ENCODE data around the gene TTC24.

The TTC24 gene

GRCh38 chr1:156591181-156591431 is 11.6 kb downstream of the TTC24 start:
- Histone ChIP-seq H3K9ac (ENCODE audit: low read length) (peak overlapping the region; percentile 90), H3F3A (ENCODE audit: insufficient read depth) (peaks cover 26% of the 10 kb centered on the region), H3K36me3 (ENCODE audit: low read length) (no peaks in the 10 kb centered on the region), H3K9me3 (ENCODE audit: insufficient read depth, low read length) (no peaks in the 10 kb centered on the region), H2AFZ (ENCODE audit: low read depth, low read length, severe bottlenecking) (peak overlapping the region; percentile 12), H3K9me2 (replicated peaks; ENCODE audit: insufficient read depth, low read length) (no peaks in the 10 kb centered on the region), H3K4me2 (ENCODE audit: low read depth, low read length, poor library complexity, severe bottlenecking) (peak overlapping the region; percentile 76), H3K4me3 (ENCODE audit: insufficient read depth, low read length, poor library complexity, severe bottlenecking) (peak overlapping the region; percentile 80), H3K27me3 (ENCODE audit: low read length) (no peaks in the 10 kb centered on the region), H4K20me1 (ENCODE audit: low read depth, low read length) (no peaks in the 10 kb centered on the region), H3K27ac (ENCODE audit: low read depth, low read length) (peak overlapping the region; percentile 55; the same call in 1 of the 2 replicates), H3K79me2 (ENCODE audit: insufficient read depth, low read length) (peaks cover 5% of the 10 kb centered on the region; the same call in 1 of the 2 replicates)
- no peak for TF ChIP-seq EZH2phosphoT487 (conservative IDR thresholded peaks at IDR 0.05; ENCODE audit: low read length)

GRCh38 chr1:156591432-156592157 is 12.1 kb downstream of the TTC24 start, which contains the start of gene NAXE:
Gene NAXE, plus strand, starts transcription at chr1:156591776. Its CDS starts 29 bp downstream, at chr1:156591805.
- peak within 1 kb of the TSS; percentile 68 for H2AFZ ChIP-seq (ENCODE audit: low read depth, low read length, severe bottlenecking)
- no peaks in the 10 kb centered on the region for H3K36me3 ChIP-seq (ENCODE audit: low read length)
- H3K4me3 ChIP-seq (ENCODE audit: insufficient read depth, low read length, poor library complexity, severe bottlenecking), result peak within 1 kb of the TSS; percentile 80
- peak within 1 kb of the TSS; percentile 55 for H3K27ac ChIP-seq (ENCODE audit: low read depth, low read length)
- no peak for TF ChIP-seq CTCF (IDR thresholded peaks at IDR 0.05; ENCODE audit: insufficient read depth, low read length, poor library complexity, severe bottlenecking)
- no peak for TF ChIP-seq EZH2phosphoT487 (conservative IDR thresholded peaks at IDR 0.05; ENCODE audit: low read length)
- no peaks in the 10 kb centered on the region for H3K9me3 ChIP-seq (ENCODE audit: insufficient read depth, low read length)
- peaks cover 26% of the 10 kb centered on the region for H3F3A ChIP-seq (ENCODE audit: insufficient read depth)
- H3K79me2 ChIP-seq (ENCODE audit: insufficient read depth, low read length), result peaks cover 5% of the 10 kb centered on the region; the same call in 1 of the 2 replicates
- H3K9ac ChIP-seq (ENCODE audit: low read length), result peak within 1 kb of the TSS; percentile 90
- H3K27me3 ChIP-seq (ENCODE audit: low read length), result no peaks in the 10 kb centered on the region
- H3K4me2 ChIP-seq (ENCODE audit: low read depth, low read length, poor library complexity, severe bottlenecking), result peak within 1 kb of the TSS; percentile 76
- no peaks in the 10 kb centered on the region for H4K20me1 ChIP-seq (ENCODE audit: low read depth, low read length)
- no peaks in the 10 kb centered on the region for H3K9me2 ChIP-seq (replicated peaks; ENCODE audit: insufficient read depth, low read length)

- peak overlapping the region; percentile 68 for H2AFZ ChIP-seq (ENCODE audit: low read depth, low read length, severe bottlenecking)
- H3K9ac ChIP-seq (ENCODE audit: low read length), result peak overlapping the region; percentile 90
- peak overlapping the region; percentile 76 for H3K4me2 ChIP-seq (ENCODE audit: low read depth, low read length, poor library complexity, severe bottlenecking)
- H4K20me1 ChIP-seq (ENCODE audit: low read depth, low read length), result no peaks in the 10 kb centered on the region
- H3K27ac ChIP-seq (ENCODE audit: low read depth, low read length), result peak overlapping the region; percentile 51
- H3K9me2 ChIP-seq (replicated peaks; ENCODE audit: insufficient read depth, low read length), result no peaks in the 10 kb centered on the region
- peak overlapping the region; percentile 80 for H3K4me3 ChIP-seq (ENCODE audit: insufficient read depth, low read length, poor library complexity, severe bottlenecking)
- TF ChIP-seq EZH2phosphoT487 (conservative IDR thresholded peaks at IDR 0.05; ENCODE audit: low read length), result no peak
- TF ChIP-seq CTCF (IDR thresholded peaks at IDR 0.05; ENCODE audit: insufficient read depth, low read length, poor library complexity, severe bottlenecking), result no peak
- peaks cover 5% of the 10 kb centered on the region; the same call in 1 of the 2 replicates for H3K79me2 ChIP-seq (ENCODE audit: insufficient read depth, low read length)
- peaks cover 26% of the 10 kb centered on the region for H3F3A ChIP-seq (ENCODE audit: insufficient read depth)
- no peaks in the 10 kb centered on the region for H3K36me3 ChIP-seq (ENCODE audit: low read length)
- no peaks in the 10 kb centered on the region for H3K27me3 ChIP-seq (ENCODE audit: low read length)
- H3K9me3 ChIP-seq (ENCODE audit: insufficient read depth, low read length), result no peaks in the 10 kb centered on the region
Measured at GRCh38 chr1:156592158-156592909, 12.8 kb downstream of the TTC24 start.

Measured in SU-DHL-6 (cell line).